ENCODE data around the gene NHERF2. TPM values are rescaled to one million over a fixed set of nuclear protein-coding genes. Genes with fewer than 3 reads are reported as not detected.

The NHERF2 gene
- polyA plus RNA-seq, 1 experiment, result 107 TPM

- Histone ChIP-seq H3K36me3 (ENCODE audit: control insufficient read depth, insufficient read depth, low read length) (peaks cover 55% of the 10 kb centered on the region), H3K4me3 (ENCODE audit: low read depth, low read length) (no peak overlapping the region), H3K27me3 (ENCODE audit: control insufficient read depth, insufficient read depth, low read length) (no peaks in the 10 kb centered on the region)
- no peak for DNase-seq (ENCODE audit: low read depth)
- CTCF ChIA-PET, result interaction anchor here (0.8 to 1.2 kb wide), 2 partner anchors 14 to 64 kb away, joined by 3 to 5 read pairs; no protein-coding TSS in a partner anchor
- TF ChIP-seq CTCF (IDR thresholded peaks at IDR 0.05; ENCODE audit: insufficient read depth, low read depth, low read length), result no peak
- POLR2A ChIA-PET, result no interaction called here
These were observed 59.5 kb downstream of the NHERF2 start for GRCh38 chr16:2086106-2086742.

- Histone ChIP-seq H3K27me3 (ENCODE audit: control insufficient read depth, insufficient read depth, low read length) (no peaks in the 10 kb centered on the region), H3K36me3 (ENCODE audit: control insufficient read depth, insufficient read depth, low read length) (peaks cover 58% of the 10 kb centered on the region), H3K4me3 (ENCODE audit: low read depth, low read length) (no peak overlapping the region)
- POLR2A ChIA-PET, result no interaction called here
- CTCF ChIA-PET, result interaction anchor here (0.6 to 0.7 kb wide), 2 partner anchors 30 to 65 kb away, joined by 3 read pairs; no protein-coding TSS in a partner anchor
- TF ChIP-seq CTCF (IDR thresholded peaks at IDR 0.05; ENCODE audit: insufficient read depth, low read depth, low read length), result no peak
- DNase-seq (ENCODE audit: low read depth), result no peak
These were observed 60.4 kb downstream of the NHERF2 start for GRCh38 chr16:2086812-2087747.

GRCh38 chr16:2087748-2088631 lies 61.3 kb downstream of the NHERF2 start:
- CTCF ChIA-PET, result interaction anchor here (0.6 kb wide), 1 partner anchor 66 kb away, joined by 3 read pairs; no protein-coding TSS in a partner anchor
- DNase-seq (ENCODE audit: low read depth), result no peak
- H3K27me3 ChIP-seq (ENCODE audit: control insufficient read depth, insufficient read depth, low read length), result no peaks in the 10 kb centered on the region
- peaks cover 64% of the 10 kb centered on the region for H3K36me3 ChIP-seq (ENCODE audit: control insufficient read depth, insufficient read depth, low read length)
- no peak overlapping the region for H3K4me3 ChIP-seq (ENCODE audit: low read depth, low read length)
- TF ChIP-seq CTCF (IDR thresholded peaks at IDR 0.05; ENCODE audit: insufficient read depth, low read depth, low read length), result no peak
- POLR2A ChIA-PET, result no interaction called here

Small RNA genes lying within 50 kb of the gene (small RNA-seq; reads per million reads assigned to genes)
- gene RN7SL219P (ENCODE audit: insufficient read length, low read depth, low replicate concordance), result not detected

Other genes with a start within 250 kb of the NHERF2 start
- gene SPSB3, start 244.3 kb upstream of the NHERF2 start, polyA plus RNA-seq (2011; rRNA removed), result 15.0 and 36.5 TPM in 2 replicates
- 27.9 and 38.0 TPM in 2 replicates for gene NUBP2, start 243.9 kb upstream of the NHERF2 start, polyA plus RNA-seq (2011; rRNA removed)
- not detected in 2 replicates for gene IGFALS, start 233.2 kb upstream of the NHERF2 start, polyA plus RNA-seq (2011; rRNA removed)
- gene HAGH, start 200.1 kb upstream of the NHERF2 start, polyA plus RNA-seq (2011; rRNA removed), result 32.2 and 51.6 TPM in 2 replicates
- gene FAHD1, start 199.7 kb upstream of the NHERF2 start, polyA plus RNA-seq (2011; rRNA removed), result 52.5 and 53.1 TPM in 2 replicates
- gene MEIOB, start 154.7 kb upstream of the NHERF2 start, polyA plus RNA-seq (2011; rRNA removed), result 0.25 and 0.28 TPM in 2 replicates
- gene HS3ST6, start 108.5 kb upstream of the NHERF2 start, polyA plus RNA-seq (2011; rRNA removed), result not detected in 2 replicates
- 44.4 and 61.9 TPM in 2 replicates for gene MSRB1, start 83.7 kb upstream of the NHERF2 start, polyA plus RNA-seq (2011; rRNA removed)
- not detected in 2 replicates for gene RPL3L, start 72.2 kb upstream of the NHERF2 start, polyA plus RNA-seq (2011; rRNA removed)
- gene NDUFB10, start 67.4 kb upstream of the NHERF2 start, polyA plus RNA-seq (2011; rRNA removed), result 155 and 183 TPM in 2 replicates
- gene RPS2, start 62.1 kb upstream of the NHERF2 start, polyA plus RNA-seq (2011; rRNA removed), result 3,098 and 4,041 TPM in 2 replicates
- not detected in 2 replicates for gene RNF151, start 60.0 kb upstream of the NHERF2 start, polyA plus RNA-seq (2011; rRNA removed)
- 16.5 and 33.1 TPM in 2 replicates for gene TBL3, start 54.8 kb upstream of the NHERF2 start, polyA plus RNA-seq (2011; rRNA removed)
- gene NOXO1, start 45.4 kb upstream of the NHERF2 start, polyA plus RNA-seq (2011; rRNA removed), result 0.17 TPM in 1 of 2 replicates, not detected in the other
- gene GFER, start 42.7 kb upstream of the NHERF2 start, polyA plus RNA-seq (2011; rRNA removed), result 14.6 and 19.8 TPM in 2 replicates
- 2.5 and 3.3 TPM in 2 replicates for gene SYNGR3, start 36.9 kb upstream of the NHERF2 start, polyA plus RNA-seq (2011; rRNA removed)
- 14.4 and 23.0 TPM in 2 replicates for gene ZNF598, start 17.1 kb upstream of the NHERF2 start, polyA plus RNA-seq (2011; rRNA removed)
- gene NPW, start 7.1 kb upstream of the NHERF2 start, polyA plus RNA-seq (2011; rRNA removed), result 0.26 and 0.33 TPM in 2 replicates
- 14.6 and 21.0 TPM in 2 replicates for gene NTHL1, start 20.9 kb downstream of the NHERF2 start, polyA plus RNA-seq (2011; rRNA removed)
- gene TSC2, start 21.1 kb downstream of the NHERF2 start, polyA plus RNA-seq (2011; rRNA removed), result 30.5 and 66.3 TPM in 2 replicates
- 40.1 and 76.1 TPM in 2 replicates for gene PKD1, start 109.0 kb downstream of the NHERF2 start, polyA plus RNA-seq (2011; rRNA removed)
- 0.36 and 0.67 TPM in 2 replicates for gene RAB26, start 121.7 kb downstream of the NHERF2 start, polyA plus RNA-seq (2011; rRNA removed)
- gene TRAF7, start 128.9 kb downstream of the NHERF2 start, polyA plus RNA-seq (2011; rRNA removed), result 37.0 and 68.1 TPM in 2 replicates
- 0.01 and 0.02 TPM in 2 replicates for gene CASKIN1, start 169.7 kb downstream of the NHERF2 start, polyA plus RNA-seq (2011; rRNA removed)
- gene MLST8, start 178.6 kb downstream of the NHERF2 start, polyA plus RNA-seq (2011; rRNA removed), result 40.0 and 62.7 TPM in 2 replicates
- 1.5 and 1.7 TPM in 2 replicates for gene BRICD5, start 184.0 kb downstream of the NHERF2 start, polyA plus RNA-seq (2011; rRNA removed)
- 6.1 and 7.7 TPM in 2 replicates for gene PGP, start 187.9 kb downstream of the NHERF2 start, polyA plus RNA-seq (2011; rRNA removed)
- gene E4F1, start 196.7 kb downstream of the NHERF2 start, polyA plus RNA-seq (2011; rRNA removed), result 11.3 and 17.6 TPM in 2 replicates
- gene DNASE1L2, start 209.5 kb downstream of the NHERF2 start, polyA plus RNA-seq (2011; rRNA removed), result 0.33 and 0.38 TPM in 2 replicates
- 36.9 and 63.9 TPM in 2 replicates for gene ECI1, start 224.7 kb downstream of the NHERF2 start, polyA plus RNA-seq (2011; rRNA removed)
- 101 and 129 TPM in 2 replicates for gene RNPS1, start 241.2 kb downstream of the NHERF2 start, polyA plus RNA-seq (2011; rRNA removed)

All from BJ (cell line).